ENCODE data around the gene ASIC3.
"Not testable (repeated sequence)": the region's sequence is repeated elsewhere in the genome, so short reads cannot be mapped to it uniquely, and the experiment has no call there.

ASIC3 gene

DNA sequence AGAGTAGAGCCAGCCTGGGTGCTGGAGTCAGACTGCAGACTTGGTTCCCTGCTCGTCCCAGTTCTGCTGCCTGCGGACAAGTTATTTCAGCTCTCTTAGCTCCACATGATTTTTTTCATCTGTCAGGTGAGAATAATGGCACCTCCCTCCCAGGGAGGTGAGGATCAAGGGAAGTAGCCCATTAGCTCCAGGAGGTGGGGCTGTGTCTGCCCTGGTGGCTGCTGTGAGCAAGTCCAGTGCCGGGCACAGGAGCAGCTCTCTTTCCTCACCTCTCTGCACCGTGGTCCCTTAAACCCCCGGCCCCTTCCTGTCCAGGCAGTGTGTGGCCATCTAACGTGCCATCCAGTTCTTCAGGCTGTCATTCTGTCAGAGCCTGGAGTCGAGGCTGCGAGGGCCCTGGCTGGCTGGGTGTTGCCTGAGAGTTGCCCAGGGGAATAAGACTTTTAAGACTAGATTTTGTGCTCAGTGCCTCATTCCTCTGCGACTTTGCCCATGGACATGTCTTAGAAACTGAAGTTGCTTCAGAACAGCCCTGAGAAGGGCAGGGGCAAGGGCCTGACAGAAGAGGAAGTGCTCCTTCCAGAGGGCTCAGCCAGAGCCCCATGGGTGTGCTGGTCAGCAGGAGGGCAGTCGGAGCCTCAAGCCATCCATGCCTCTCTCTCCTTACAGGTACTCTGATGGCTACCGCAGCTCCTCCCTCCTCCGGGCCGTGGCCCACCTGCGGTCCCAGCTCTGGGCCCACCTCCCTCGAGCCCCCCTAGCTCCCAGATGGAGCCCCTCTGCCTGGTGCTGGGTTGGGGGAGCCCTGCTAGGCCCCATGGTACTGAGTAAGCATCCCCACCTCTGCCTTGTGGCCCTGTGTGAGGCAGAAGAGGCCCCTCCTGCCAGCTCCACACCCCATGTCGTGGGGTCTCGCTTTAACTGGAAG, 15.1 kb upstream of the ASIC3 start:
- no peak for DNase-seq (ENCODE audit: low spot score)

DNA sequence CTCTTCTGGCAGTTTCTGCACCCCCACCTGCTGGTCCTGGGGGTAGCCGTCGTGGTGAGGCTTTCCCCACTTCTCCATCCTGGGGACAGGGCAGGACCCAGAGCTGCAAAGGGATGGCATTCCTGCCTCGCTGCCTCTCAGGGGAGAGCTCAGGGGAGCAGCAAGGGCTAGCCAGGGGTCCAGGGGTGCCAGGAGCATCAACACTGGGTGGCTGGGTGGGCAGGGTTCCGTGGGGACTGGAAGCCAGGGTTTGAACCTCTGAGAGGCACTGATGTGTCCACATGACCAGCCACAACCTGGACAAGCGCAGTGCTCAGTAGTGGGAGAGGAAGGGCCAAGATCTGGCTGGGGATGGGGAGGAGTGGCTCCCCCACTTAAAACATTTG, 14.5 kb upstream of the ASIC3 start:
- DNase-seq (ENCODE audit: low spot score): no peak

DNA sequence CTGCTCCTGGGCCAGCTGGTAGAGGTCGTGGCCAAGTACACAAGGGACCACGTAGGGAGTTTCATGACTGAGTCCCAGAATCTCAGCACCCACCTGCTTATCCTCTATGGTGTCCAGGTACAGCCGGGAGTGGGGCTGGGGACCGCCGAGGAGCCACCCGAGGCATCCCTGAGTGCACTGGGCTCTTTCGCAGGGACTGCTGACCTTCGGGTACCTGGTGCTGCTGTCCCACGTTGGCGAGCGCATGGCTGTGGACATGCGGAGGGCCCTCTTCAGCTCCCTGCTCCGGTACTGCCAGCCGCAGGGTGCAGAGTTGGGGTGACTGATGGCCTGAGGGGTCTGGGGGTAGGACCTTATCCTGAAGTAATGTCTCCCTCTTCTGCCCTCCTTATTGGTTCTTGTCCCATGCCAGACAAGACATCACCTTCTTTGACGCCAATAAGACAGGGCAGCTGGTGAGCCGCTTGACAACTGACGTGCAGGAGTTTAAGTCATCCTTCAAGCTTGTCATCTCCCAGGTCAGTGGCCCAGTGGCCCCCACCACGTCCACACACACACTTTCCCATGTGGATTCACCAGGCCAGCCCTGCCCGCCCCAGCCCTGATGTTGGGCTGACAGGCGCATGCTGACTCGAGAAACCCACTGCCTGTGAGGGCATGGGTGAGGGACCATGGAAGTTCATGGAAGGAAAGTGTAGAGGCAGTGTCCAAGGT, 13.9 kb upstream of the ASIC3 start:
- no peak for DNase-seq (ENCODE audit: low spot score)

DNA sequence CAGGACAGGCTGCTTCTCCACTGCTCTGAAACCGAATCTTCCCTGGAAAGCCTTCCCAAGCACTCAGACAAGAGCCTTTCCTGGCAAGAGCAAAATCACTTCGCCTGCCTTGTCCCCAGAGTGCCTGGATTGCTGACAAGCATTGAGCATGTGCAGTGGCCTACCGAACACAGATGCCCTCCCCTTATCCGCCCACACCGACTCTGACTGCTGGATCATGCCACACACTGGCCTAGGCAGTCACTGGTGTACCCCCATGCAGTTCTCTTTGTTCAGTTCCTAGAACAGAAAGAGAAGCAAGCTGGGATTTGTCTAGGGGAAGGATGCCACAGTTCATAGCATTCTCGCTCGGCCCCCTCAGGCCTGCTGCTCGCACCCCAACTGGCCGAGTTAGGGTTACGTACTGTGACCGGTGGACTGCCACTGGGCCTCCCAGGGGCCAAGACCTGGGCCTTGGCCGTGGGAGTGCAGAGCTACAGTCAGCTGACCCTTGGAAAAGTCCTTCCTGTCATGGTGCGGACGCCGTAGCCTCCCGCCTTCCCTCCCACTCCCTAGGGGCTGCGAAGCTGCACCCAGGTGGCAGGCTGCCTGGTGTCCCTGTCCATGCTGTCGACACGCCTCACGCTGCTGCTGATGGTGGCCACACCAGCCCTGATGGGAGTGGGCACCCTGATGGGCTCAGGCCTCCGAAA, 13.2 kb upstream of the ASIC3 start:
- DNase-seq (ENCODE audit: low spot score): no peak

DNA sequence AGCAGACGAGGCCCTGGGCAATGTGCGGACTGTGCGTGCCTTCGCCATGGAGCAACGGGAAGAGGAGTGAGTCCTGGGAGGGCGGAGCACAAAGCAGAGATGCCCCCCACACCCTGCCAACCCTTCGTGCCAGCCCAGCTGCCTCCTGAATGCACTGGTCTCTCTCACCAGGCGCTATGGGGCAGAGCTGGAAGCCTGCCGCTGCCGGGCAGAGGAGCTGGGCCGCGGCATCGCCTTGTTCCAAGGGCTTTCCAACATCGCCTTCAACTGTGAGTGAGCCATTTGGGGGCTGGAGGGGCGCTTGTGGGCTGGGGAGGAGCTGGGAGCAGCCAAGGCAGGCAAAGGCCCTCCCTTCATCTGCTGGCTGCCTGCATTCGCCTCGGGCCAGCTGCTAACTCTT, 12.4 kb upstream of the ASIC3 start:
- no peak for DNase-seq (ENCODE audit: low spot score)

DNA sequence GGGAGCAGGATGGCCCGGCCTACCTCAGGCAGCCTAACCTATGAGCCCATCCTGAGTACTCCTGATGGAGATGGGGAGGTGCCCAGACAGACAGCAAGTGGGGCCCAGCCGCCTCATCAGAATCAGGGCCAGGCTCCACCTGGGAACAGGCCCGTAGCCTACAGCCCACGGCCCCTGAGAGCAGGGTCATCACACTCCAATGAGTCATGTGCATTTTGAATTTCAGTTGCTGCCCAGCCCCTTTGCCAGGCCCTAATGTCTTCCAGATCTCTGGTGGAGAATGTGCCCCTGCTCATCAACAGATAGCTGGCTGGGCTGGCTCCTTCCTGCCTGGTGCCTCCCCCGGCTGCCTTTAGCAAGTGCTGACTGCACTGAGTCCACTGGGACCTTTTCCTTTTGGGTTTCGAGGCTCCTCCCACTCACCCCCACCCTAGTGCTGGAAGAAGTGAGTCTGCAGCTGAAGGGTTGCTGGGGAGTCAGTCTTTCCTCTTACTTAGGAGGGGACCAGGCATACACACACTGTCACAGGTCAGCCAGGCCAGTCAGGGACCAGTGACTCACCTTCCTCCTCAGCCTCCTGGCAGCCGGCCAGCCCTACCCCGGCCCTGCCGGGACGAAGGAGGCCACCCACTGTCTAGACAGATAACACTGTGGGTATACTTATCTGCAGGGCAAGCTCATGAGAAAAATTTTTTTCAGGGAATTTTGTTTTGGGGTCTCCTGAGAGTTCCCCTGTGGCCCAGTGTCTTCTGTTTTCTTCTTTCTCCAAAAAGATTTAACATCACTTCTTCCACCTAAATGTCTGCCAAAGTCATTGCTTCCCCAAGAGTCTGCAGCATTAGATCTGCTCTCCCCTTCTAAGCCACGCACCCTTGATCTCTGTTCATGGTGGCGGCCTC, 9.1 kb upstream of the ASIC3 start:
- peak; percentile 96 for DNase-seq (ENCODE audit: low spot score)

DNA sequence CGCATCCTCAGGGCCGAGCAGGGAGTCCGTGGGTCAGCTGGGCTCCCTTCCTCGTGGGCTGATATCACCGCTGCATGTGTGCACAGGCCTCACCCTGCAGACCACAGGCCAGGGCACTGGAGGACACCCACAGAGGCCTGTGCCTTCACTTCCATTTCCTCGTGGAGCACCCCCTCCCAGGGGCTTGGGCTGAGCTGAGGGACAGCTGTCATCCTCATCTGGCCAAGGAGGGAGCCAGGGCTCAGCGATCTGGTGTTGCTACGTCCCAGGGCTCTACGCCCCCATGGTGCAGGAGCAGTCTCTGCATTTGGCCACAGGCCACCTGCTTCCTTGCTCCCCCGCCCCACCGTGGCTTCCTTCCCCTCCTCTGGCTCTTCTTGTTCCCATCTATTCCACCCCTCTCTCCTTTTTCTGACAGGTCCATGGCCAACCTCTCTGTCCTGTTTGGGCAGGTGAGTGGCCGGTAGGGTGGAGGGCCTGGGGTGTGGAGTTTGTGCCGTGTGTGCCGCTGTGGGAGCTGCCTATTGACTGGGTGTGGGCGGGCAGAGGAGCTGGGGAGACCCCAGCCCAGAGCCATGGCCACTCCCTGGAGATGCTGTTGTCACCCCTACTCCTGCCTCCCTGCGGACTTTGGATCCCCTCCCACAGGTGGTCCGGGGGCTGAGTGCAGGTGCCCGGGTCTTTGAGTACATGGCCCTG, 8.3 kb upstream of the ASIC3 start:
- DNase-seq (ENCODE audit: low spot score): no peak

DNA sequence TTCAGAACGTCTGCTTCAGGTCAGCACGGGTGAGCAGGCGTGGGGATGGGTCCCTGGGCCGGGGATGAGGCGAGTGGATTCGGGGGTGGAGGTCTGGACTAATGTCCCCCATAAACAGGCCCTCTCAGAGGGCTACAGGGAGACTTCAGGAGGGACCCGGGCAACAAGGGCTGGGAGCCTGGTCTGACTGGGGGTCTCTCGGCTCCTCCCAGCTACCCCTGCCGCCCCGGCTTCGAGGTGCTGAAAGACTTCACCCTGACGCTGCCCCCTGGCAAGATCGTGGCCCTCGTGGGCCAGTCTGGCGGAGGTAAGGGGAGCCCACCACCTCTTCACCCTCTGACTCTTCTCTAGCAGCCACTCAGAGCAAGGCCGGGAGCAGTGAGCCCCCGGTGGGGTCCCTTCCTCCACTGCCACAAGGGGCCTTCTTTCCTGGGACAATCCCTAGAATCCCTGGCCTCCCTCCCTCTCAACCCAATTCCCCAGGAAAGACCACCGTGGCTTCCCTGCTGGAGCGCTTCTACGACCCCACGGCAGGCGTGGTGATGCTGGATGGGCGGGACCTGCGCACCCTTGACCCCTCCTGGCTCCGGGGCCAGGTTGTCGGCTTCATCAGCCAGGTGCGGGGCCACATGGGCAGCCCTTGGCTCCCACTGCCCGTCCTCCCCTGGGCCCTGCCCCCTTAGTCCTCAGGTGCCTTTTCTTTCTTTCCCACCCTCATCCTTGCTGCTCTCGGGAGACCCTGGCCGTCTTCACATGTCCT, 7.5 kb upstream of the ASIC3 start:
- DNase-seq (ENCODE audit: low spot score): no peak

DNA sequence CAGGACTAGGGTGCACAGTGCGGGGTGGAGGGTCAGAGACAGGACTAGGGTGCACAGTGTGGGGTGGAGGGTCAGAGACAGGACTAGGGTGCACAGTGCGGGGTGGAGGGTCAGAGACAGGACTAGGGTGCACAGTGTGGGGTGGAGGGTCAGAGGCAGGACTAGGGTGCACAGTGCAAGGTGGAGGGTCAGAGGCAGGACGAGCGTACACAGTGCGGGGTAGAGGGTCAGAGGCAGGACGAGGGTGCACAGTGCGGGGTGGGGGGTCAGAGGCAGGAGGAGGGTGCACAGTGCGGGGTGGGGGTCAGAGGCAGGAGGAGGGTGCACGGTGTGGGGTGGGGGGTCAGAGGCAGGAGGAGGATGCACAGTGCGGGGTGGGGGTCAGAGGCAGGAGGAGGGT, 4.9 kb upstream of the ASIC3 start:
- not testable (repeated sequence) for DNase-seq (ENCODE audit: low spot score)

DNA sequence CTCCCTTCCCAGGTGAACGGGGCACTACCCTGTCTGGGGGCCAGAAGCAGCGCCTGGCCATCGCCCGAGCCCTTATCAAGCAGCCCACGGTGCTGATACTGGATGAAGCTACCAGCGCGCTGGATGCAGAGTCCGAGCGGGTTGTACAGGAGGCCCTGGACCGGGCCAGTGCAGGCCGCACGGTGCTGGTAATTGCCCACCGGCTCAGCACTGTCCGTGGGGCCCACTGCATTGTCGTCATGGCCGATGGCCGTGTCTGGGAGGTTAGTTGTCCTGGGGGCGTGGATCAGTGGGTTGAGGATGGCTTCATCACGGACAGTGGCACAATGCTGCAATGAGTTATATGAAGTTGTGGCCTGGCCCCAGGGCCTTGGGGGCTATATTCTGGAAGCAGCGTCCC, 4.4 kb upstream of the ASIC3 start:
- no peak for DNase-seq (ENCODE audit: low spot score)

DNA sequence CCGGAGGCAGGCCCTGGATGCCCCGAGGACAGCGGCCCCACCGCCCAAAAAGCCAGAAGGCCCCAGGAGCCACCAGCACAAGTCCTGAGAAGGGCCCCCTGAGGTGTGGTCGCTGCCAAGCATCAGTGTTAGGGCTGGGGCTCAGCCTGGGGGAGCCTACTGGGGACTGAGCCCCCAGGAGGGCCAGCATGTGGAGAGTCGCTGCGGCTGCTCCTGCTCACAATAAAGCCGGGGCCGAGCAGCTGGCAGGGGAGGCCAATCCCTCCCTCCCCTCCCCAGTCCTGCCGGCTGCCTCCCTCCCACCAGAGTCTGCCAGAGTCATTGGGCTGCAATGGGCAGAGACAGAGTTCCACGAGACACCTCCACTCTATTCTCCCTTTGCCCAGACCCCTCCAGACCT, 3.1 kb upstream of the ASIC3 start:
- DNase-seq (ENCODE audit: low spot score): no peak

DNA sequence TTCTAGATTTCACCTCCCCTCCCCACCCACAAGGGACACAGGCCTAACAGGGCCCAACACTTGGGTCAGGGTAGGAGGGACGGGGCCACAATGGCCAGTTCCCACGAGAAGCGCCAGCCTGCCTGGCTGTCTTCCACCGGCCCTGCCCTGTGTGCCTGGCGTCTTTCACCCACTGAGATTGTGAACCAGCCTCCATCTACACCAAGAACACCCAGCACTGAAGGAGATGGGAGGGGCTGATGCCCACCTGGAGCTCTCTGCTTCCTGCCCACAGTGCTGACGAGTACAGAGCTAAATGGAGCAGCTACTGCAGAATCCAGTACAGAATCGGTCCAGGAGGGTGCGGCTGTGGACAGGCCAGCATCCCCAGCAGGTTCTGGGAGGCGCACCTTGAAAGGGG, 2.4 kb upstream of the ASIC3 start:
- DNase-seq (ENCODE audit: low spot score): no peak

DNA sequence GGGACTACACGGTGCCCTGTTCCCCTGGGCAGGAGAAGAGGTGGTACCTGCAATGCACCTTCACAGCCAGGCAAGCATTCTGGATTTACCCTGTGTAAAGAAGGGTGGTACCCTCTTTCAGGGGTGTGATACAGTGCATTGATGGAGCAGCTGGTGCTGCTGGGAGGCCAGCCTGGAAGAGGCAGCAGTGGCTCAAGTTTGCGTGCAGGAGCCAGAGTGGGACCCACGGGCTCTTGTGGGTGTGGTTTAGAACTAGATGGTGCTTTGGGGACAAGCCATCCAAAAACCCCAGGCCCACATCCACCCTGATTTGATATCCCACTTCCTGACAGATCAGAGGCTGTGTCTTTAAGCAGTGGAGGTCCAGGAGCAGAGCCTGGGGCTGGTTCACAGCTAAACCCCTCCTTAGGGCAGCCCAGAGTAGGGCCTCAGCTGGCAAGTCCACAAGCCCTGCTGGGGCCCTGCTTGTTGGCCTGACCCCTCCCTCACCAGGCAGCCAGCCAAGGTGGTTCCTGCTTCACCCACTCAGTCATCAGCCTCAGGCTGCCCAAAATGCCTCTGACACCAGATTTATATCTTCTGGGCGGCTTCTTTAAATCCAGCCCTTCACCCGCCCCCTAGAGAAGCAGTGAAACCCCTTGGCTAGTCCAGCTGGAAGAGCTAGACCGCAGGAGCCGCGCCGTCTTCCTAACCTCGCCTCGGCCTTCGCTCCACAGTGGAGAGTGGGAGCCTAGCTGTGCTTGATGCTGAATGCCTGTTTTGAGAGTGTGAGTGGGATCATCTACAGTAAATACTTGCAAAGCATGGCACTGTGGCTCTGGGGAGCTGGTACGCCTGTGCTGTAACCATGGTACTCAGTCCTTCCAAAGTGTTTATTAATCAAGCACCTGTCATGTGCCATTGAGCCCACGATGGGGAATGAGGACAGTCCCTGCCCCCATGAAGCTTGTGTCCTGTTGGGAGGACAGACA, 1.4 kb upstream of the ASIC3 start:
- no peak for DNase-seq (ENCODE audit: low spot score)

DNA sequence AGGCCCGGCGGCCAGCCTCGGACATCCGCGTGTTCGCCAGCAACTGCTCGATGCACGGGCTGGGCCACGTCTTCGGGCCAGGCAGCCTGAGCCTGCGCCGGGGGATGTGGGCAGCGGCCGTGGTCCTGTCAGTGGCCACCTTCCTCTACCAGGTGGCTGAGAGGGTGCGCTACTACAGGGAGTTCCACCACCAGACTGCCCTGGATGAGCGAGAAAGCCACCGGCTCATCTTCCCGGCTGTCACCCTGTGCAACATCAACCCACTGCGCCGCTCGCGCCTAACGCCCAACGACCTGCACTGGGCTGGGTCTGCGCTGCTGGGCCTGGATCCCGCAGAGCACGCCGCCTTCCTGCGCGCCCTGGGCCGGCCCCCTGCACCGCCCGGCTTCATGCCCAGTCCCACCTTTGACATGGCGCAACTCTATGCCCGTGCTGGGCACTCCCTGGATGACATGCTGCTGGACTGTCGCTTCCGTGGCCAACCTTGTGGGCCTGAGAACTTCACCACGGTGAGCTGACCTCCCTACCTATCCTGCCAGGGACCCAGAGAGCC, 656 bp downstream of the ASIC3 start:
- no peak for DNase-seq (ENCODE audit: low spot score)

DNA sequence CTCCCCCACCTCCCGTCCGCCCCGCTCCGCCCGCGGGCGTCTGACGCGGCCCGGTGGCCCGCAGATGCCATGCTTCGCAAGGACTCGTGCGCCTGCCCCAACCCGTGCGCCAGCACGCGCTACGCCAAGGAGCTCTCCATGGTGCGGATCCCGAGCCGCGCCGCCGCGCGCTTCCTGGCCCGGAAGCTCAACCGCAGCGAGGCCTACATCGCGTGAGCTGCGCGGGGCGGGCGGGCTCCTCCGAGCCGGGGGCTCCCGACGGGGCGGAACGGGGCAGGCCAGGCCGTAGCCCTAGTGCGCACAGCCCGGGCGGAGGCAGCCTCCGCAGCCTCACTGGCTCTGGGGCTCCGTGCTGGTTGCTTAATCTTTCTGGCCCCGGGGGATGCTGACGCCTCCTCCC, 2.8 kb downstream of the ASIC3 start:
- peak; percentile 68 for DNase-seq (ENCODE audit: low spot score)

DNA sequence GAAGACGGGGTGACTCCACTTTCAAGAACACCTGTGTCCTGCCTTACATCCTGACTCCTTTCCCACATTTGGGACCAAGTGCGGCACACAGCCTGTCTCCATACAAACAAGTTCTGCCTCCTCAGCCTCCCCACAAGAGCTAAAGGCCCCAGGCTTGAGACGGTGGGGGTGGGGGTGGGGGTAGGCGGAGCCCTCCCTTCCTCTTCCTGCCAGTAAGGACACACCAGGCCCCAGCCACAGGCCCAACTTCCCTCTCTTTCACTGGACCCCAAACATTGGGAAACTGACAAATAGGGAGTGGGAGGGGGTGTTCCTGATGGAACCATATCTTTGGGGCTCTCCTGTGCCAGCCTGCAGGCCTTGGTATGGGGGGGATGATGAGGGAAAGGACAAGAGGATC, 4.8 kb downstream of the ASIC3 start:
- no peak for DNase-seq (ENCODE audit: low spot score)

DNA sequence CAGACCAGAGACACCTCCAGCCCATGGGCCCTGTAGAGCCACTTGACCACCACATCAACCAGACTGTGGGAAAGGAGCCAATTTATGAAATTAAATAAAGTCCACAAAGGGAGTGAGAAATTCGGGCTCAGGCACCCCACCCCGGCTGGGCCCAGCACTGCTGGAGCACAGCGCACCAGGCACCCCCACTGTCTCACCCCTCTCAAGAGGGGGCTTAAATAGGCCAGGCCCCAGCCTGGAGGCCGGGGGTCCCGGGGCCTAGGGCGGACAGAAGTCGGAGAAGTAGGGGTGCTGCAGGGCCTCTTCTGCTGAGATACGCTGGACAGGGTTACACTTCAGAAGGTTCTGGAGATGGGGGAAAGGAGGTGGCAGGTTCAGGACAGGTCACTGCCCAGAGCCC, 5.4 kb downstream of the ASIC3 start:
- DNase-seq (ENCODE audit: low spot score): no peak

DNA sequence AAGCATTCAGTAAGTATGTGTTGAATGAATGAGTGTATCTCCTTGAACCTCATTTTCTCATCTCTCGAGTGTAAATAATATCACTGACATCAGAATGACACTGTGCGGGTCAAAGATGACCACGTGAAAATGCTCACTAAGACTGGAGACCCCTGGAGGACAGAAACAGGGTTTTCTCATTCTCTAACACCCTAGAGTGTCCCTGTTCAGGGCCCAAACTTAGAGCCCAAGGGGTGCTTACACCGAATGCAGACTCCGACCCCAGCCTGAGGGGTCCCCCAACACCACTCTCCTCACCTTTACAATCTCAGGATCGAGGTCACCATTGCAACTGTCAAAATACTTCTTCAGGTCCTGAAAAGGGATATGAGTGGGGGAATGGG, 7.9 kb downstream of the ASIC3 start:
- DNase-seq (ENCODE audit: low spot score): no peak

Data from hepatic stellate cell (primary cell).